Testis (tissue), 3 donors: Measurements from ENCODE around the gene C11orf65. TPM values are rescaled to one million over a fixed set of nuclear protein-coding genes. Genes with fewer than 3 reads are reported as not detected.

Experiments used
- DNase-seq: peaks from one replicate; pipeline ENCODE4 v3.0.0-alpha.2; 2019
- H3K27ac ChIP-seq, 2 donors: fragments of 200-600 bp; sonication (generic); one replicate each; pipeline ENCODE4 v1.5.1; 2019
- H3K27me3 ChIP-seq: fragments of 200-600 bp; sonication (generic); one replicate; pipeline ENCODE4 v1.5.1; 2019
- H3K36me3 ChIP-seq: fragments of 200-600 bp; sonication (generic); one replicate; pipeline ENCODE4 v1.5.1; 2017; ENCODE audit warnings: low read depth; ENCODE audit errors: missing control alignments
- H3K4me1 ChIP-seq: fragments of 200-600 bp; sonication (generic); one replicate; pipeline ENCODE4 v1.5.1; 2019
- H3K4me3 ChIP-seq, 2 donors: fragments of 200-600 bp; sonication (generic); one replicate each; pipeline ENCODE4 v1.5.1; 2017 to 2019
- H3K9me3 ChIP-seq: fragments of 200-600 bp; sonication (generic); one replicate; pipeline ENCODE4 v1.5.1; 2017
- CTCF ChIP-seq, 3 experiments: fragments of 450-650 bp in 2 of 3; fragments of 200-600 bp in 1 of 3; sonication (generic) in 1 of 3; IDR thresholded peaks; one replicate each; pipeline ENCODE4 v1.5.1; 2016 to 2019; ENCODE audit warnings: antibody characterized with exemption in 3 of 3, mild to moderate bottlenecking in 2 of 3, moderate library complexity in 1 of 3
- POLR2A ChIP-seq: fragments of 450-650 bp; IDR thresholded peaks from one replicate; pipeline ENCODE4 v1.6.1; 2017; ENCODE audit warnings: antibody characterized with exemption, mild to moderate bottlenecking, moderate library complexity
- WGBS, 2 donors: methylation state at CpG; one replicate each; pipeline ENCODE4 v1.1.5; 2018; 5-methylcytosine and 5-hydroxymethylcytosine counted together
- intact Hi-C: fragments of 100-400 bp; cut with DNase I; formaldehyde crosslinking; loops from one replicate; pipeline ENCODE4 v1.15.1; 2023; ENCODE audit warnings: low total_unique reads
- polyA plus RNA-seq: library from polyadenylated mRNA; stranded (reverse); fragments of 350-450 nt; fragmentation: Illumina TruSeq; extraction: RNeasy Lipid Tissue Mini Kit (QIAGEN cat#74804); gene quantifications from one replicate; pipeline ENCODE4 v1.2.3, GENCODE V29; 2014; ENCODE audit warnings: low read depth, low replicate concordance; ENCODE audit not compliant: insufficient read depth
- total RNA-seq, 2 donors: library from RNA; depleted of rRNA; stranded (reverse); fragments of >200 nt; gene quantifications; one replicate each; pipeline ENCODE4 v1.2.3, GENCODE V29; 2016

The C11orf65 gene
- total and polyA plus RNA-seq, 3 donors from 2014 or later = 22.1 to 69.7 (median 48.9) TPM

GRCh38 chr11:108370315-108370714 lies 97.0 kb downstream of the C11orf65 start:
- DNase-seq = no peak
- Histone ChIP-seq H3K27me3 (no peaks in the 10 kb centered on the region), H3K27ac (no peak overlapping the region), H3K9me3 (no peaks in the 10 kb centered on the region), H3K4me3 (no peak overlapping the region), H3K36me3 (no peaks in the 10 kb centered on the region), H3K4me1 (no peaks in the 10 kb centered on the region)
- TF ChIP-seq CTCF (IDR thresholded peaks at IDR 0.05) (no peak), POLR2A (no peak)
- intact Hi-C loops = no loop called here

GRCh38 chr11:108369064-108369463 lies 98.3 kb downstream of the C11orf65 start:
- WGBS, 2 donors = 74 to 90% methylated on average over 5 of the region's 5 CpGs
- Histone ChIP-seq H3K9me3 (no peaks in the 10 kb centered on the region), H3K27me3 (no peaks in the 10 kb centered on the region), H3K36me3 (no peaks in the 10 kb centered on the region), H3K4me3 (no peak overlapping the region), H3K4me1 (no peaks in the 10 kb centered on the region), H3K27ac (no peak overlapping the region)
- no peak for DNase-seq
- TF ChIP-seq CTCF (IDR thresholded peaks at IDR 0.05) = no peak
- TF ChIP-seq POLR2A = no peak
- intact Hi-C loops = no loop called here

DNA sequence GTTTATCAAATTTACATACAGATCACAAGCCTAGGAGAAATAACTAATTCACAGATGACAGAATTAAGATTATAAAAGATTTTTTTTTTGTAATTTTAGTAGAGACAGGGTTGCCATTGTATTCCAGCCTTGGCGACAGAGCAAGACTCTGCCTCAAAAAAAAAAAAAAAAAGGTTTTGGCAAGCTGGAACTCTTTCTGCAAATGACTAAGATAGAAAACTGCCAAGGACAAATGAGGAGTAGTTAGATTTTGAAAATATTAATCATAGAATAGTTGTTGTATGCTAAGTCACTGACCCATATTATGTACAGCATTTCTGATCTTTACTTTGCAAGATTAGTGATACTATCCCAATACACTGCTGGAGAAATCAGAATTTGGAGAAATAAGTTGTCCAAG lies 99.2 kb downstream of the C11orf65 start:
- no peak overlapping the region for H3K4me3 ChIP-seq
- no peaks in the 10 kb centered on the region for H3K4me1 ChIP-seq
- H3K9me3 ChIP-seq = no peaks in the 10 kb centered on the region
- TF ChIP-seq POLR2A (no peak), CTCF (IDR thresholded peaks at IDR 0.05) (no peak)
- H3K36me3 ChIP-seq = no peaks in the 10 kb centered on the region
- intact Hi-C loops = no loop called here
- no peaks in the 10 kb centered on the region for H3K27me3 ChIP-seq
- H3K27ac ChIP-seq = no peak overlapping the region
- 49 to 57% methylated on average over 1 of the region's 1 CpG for WGBS, 2 donors
- no peak for DNase-seq

DNA sequence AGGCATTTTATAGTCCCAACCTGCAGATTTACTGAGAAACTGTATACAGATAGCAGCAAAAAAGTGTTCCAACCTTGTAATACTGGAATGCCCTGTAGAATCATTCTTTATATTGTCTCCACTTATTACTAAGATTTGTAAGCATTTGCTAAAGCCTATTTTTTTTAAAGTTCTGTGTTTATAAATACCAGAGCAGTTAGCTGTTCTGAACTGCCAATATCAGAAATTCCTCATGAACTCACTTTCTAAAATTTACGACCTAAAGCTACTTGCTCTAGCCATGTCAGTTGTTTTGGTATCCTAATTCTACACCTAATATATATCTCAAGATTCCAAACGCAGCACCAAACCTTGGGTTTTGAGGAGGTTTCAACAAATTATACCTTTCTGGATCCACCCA lies 103.2 kb downstream of the C11orf65 start:
- no peaks in the 10 kb centered on the region for H3K4me1 ChIP-seq
- H3K4me3 ChIP-seq = no peak overlapping the region
- H3K27me3 ChIP-seq = no peaks in the 10 kb centered on the region
- DNase-seq = no peak
- no peaks in the 10 kb centered on the region for H3K36me3 ChIP-seq
- TF ChIP-seq CTCF (IDR thresholded peaks at IDR 0.05) (no peak), POLR2A (no peak)
- 83 to 86% methylated on average over 2 of the region's 2 CpGs for WGBS, 2 donors
- no peak overlapping the region for H3K27ac ChIP-seq
- intact Hi-C loops = no loop called here
- H3K9me3 ChIP-seq = no peaks in the 10 kb centered on the region

DNA sequence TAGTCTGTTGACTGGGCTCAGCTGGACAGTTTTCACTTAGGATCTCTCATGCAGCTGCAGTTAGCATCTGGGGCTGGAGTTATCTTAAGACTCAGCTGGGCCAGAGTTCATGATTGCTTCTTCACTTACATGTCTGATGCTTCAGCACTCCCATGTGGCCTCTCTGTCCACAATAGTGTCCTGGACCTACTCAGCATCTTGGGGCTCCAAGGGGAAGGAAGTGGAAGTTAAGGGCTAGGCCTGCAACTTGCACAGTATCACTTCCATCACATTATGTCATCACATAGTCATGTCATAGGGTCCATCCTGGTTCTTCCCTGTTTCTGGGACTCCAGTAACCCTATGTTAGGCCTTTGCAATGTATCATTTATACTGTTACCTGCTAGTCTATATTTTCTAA lies 115.9 kb downstream of the C11orf65 start:
- TF ChIP-seq POLR2A = no peak
- no peak for TF ChIP-seq CTCF (IDR thresholded peaks at IDR 0.05)
- intact Hi-C loops = no loop called here
- H3K27me3 ChIP-seq = no peaks in the 10 kb centered on the region
- DNase-seq = no peak
- no peak overlapping the region for H3K27ac ChIP-seq
- H3K4me1 ChIP-seq = no peaks in the 10 kb centered on the region
- H3K36me3 ChIP-seq = no peaks in the 10 kb centered on the region
- H3K9me3 ChIP-seq = no peaks in the 10 kb centered on the region
- H3K4me3 ChIP-seq = no peak overlapping the region
